PC-9 (cell line): ENCODE data around the gene CDC42BPA. TPM values are rescaled to one million over a fixed set of nuclear protein-coding genes. Genes with fewer than 3 reads are reported as not detected.

Experiments
- BruUV-seq: library from RNA; stranded (reverse); fragments of 400-500 nt; replicated peaks from 2 replicates; lab custom pipeline; 2021; lab: Mats Ljungman, UMichigan
- CTCF ChIA-PET: fragments of 300-600 bp; sonication (Branson Sonifier 250); formaldehyde crosslinking; loops from one replicate; lab custom pipeline; 2022; ENCODE audit warnings: antibody characterized with exemption; lab: Charles Lee
- POLR2A ChIA-PET: fragments of 300-600 bp; sonication (Branson Sonifier 250); formaldehyde crosslinking; loops from one replicate; lab custom pipeline; 2022; ENCODE audit warnings: antibody characterized with exemption; ENCODE audit not compliant: unreplicated experiment; lab: Charles Lee
- DNase-seq, 2 experiments: peaks; one replicate each; pipeline versions ENCODE4 v3.0.0 to v3.0.0-alpha.2; 2015 to 2022; ENCODE audit warnings: mixed read lengths in 1 of 2
- H2AFZ ChIP-seq: fragments of 200-600 bp; sonication (generic); 2 replicates; pipeline ENCODE4 v1.8.1; 2017; ENCODE audit warnings: antibody characterized with exemption
- H3F3A ChIP-seq: fragments of 200-600 bp; sonication (generic); 2 replicates; pipeline ENCODE4 v1.8.1; 2017; ENCODE audit warnings: antibody characterized with exemption, mild to moderate bottlenecking, low read depth; ENCODE audit not compliant: insufficient read depth
- H3K27ac ChIP-seq: fragments of 200-600 bp; sonication (generic); 2 replicates; pipeline ENCODE4 v1.6.1; 2016; ENCODE audit warnings: mixed run types
- H3K27me3 ChIP-seq: fragments of 200-600 bp; sonication (generic); 2 replicates; pipeline ENCODE4 v1.6.1; 2016; ENCODE audit warnings: low read depth, mixed run types; ENCODE audit not compliant: insufficient read depth
- H3K36me3 ChIP-seq: fragments of 200-600 bp; sonication (generic); 2 replicates; pipeline ENCODE4 v1.6.1; 2016; ENCODE audit warnings: low read depth, mixed run types
- H3K4me1 ChIP-seq: fragments of 200-600 bp; sonication (generic); replicated peaks from 2 replicates; pipeline ENCODE4 v1.6.1; 2016; ENCODE audit warnings: mixed run types; ENCODE audit not compliant: insufficient read depth
- H3K4me2 ChIP-seq: fragments of 200-600 bp; sonication (generic); 2 replicates; pipeline ENCODE4 v1.6.1; 2017; ENCODE audit warnings: mixed run types
- H3K4me3 ChIP-seq: fragments of 200-600 bp; sonication (generic); 2 replicates; pipeline ENCODE4 v1.6.1; 2016; ENCODE audit warnings: mixed run types
- H3K79me2 ChIP-seq: fragments of 200-600 bp; sonication (generic); 2 replicates; pipeline ENCODE4 v1.6.1; 2017; ENCODE audit warnings: low read depth, mixed run types
- H3K9me2 ChIP-seq: fragments of 200-600 bp; sonication (generic); 2 replicates; pipeline ENCODE4 v1.8.1; 2017; ENCODE audit warnings: mild to moderate bottlenecking; ENCODE audit not compliant: insufficient read depth
- H3K9me3 ChIP-seq: fragments of 200-600 bp; sonication (generic); 2 replicates; pipeline ENCODE4 v1.8.1; 2016; ENCODE audit warnings: low read depth; ENCODE audit not compliant: insufficient read depth
- H4K20me1 ChIP-seq: fragments of 200-600 bp; sonication (generic); 2 replicates; pipeline ENCODE4 v1.8.1; 2017; ENCODE audit not compliant: insufficient read depth
- EZH2 ChIP-seq: fragments of 200-600 bp; sonication (generic); IDR thresholded peaks from 2 replicates; pipeline ENCODE4 v1.8.0; 2017; ENCODE audit warnings: antibody characterized with exemption, low read depth
- intact Hi-C: fragments of 100-400 bp; cut with micrococcal nuclease; formaldehyde crosslinking; loops from one replicate; pipeline ENCODE4 v1.10.0; 2022; ENCODE audit not compliant: unreplicated experiment
- total RNA-seq: library from RNA; stranded (reverse); gene quantifications from 2 replicates; pipeline ENCODE4 v1.2.3, GENCODE V29; 2021
- TF ChIP-seq, protein P1 (sequence below): fragments of 200-600 bp; sonication (generic); conservative IDR thresholded peaks from 2 replicates; pipeline ENCODE4 v1.6.1; 2017; ENCODE audit warnings: mixed run types, antibody characterized with exemption, mild to moderate bottlenecking, moderate library complexity

Gene CDC42BPA
- total RNA-seq, 1 experiment from 2014 or later, result 47.5 TPM

DNA sequence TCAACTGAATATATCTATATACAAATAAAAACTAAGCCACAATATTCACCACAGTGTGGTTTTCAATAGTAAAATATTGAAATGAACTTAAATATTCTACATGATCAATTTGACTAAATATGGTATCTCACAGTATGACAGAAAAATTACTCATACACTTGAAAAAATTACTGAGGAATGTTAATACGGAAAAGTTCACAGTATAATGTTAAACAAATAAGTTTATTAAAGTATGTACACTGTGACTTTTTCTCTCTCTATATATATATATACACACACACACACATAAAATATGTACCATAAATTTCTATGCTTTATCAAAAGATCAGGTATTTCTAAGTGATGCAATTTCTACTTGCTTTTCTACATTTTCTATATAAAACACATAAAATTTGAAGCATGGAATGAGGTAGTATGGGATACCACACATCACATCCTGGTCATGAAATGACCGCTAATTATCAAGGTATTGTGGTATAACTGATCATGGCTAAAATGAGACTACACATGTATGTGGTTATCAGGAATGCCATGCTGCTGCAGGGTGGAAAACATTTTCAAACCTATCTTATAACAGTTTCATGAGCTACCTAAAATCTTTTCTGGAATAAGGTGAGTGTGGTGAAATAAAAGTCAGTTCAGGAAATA is 102.3 kb downstream of the CDC42BPA start:
- Histone ChIP-seq H4K20me1 (no peaks in the 10 kb centered on the region), H3K9me2 (no peaks in the 10 kb centered on the region), H3K4me1 (no peaks in the 10 kb centered on the region), H3K27ac (no peak overlapping the region), H3F3A (0 out of 2 replicates have a peak, but pooled peaks cover 3% of the 10 kb centered on the region), H3K27me3 (no peaks in the 10 kb centered on the region), H3K9me3 (no peaks in the 10 kb centered on the region; the same call in 1 of the 2 replicates), H3K79me2 (peaks cover 5% of the 10 kb centered on the region; the same call in 1 of the 2 replicates), H3K4me3 (no peak overlapping the region), H3K4me2 (no peak overlapping the region), H3K36me3 (no peaks in the 10 kb centered on the region; the same call in 1 of the 2 replicates), H2AFZ (no peak overlapping the region)
- intact Hi-C loops, result no loop called here
- no TSS peak for BruUV-seq
- ChIA-PET CTCF (no interaction called here), POLR2A (no interaction called here)
- TF ChIP-seq EZH2, result no peak
- TF ChIP-seq, protein P1, sequence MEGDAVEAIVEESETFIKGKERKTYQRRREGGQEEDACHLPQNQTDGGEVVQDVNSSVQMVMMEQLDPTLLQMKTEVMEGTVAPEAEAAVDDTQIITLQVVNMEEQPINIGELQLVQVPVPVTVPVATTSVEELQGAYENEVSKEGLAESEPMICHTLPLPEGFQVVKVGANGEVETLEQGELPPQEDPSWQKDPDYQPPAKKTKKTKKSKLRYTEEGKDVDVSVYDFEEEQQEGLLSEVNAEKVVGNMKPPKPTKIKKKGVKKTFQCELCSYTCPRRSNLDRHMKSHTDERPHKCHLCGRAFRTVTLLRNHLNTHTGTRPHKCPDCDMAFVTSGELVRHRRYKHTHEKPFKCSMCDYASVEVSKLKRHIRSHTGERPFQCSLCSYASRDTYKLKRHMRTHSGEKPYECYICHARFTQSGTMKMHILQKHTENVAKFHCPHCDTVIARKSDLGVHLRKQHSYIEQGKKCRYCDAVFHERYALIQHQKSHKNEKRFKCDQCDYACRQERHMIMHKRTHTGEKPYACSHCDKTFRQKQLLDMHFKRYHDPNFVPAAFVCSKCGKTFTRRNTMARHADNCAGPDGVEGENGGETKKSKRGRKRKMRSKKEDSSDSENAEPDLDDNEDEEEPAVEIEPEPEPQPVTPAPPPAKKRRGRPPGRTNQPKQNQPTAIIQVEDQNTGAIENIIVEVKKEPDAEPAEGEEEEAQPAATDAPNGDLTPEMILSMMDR, result no peak
- DNase-seq, result no peak

DNA sequence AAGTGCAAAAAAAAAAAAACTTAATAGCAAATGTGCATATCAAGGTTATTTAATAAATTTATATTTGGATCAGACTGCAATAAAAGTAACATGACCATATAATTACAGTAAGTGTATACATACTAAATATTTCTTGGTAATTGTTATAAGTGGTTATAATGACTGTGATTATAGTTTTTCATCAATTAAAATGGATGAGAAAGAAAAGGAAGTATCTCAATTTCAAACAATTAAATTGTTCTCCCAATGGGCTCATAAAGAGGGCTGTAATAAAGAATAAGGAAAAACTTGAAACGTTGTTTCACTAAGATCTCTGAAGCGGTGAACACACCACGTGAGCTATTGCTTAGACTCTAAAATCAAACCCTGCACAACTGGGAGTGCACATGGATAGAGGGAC is 104.1 kb downstream of the CDC42BPA start:
- CTCF ChIA-PET, result no interaction called here

DNA sequence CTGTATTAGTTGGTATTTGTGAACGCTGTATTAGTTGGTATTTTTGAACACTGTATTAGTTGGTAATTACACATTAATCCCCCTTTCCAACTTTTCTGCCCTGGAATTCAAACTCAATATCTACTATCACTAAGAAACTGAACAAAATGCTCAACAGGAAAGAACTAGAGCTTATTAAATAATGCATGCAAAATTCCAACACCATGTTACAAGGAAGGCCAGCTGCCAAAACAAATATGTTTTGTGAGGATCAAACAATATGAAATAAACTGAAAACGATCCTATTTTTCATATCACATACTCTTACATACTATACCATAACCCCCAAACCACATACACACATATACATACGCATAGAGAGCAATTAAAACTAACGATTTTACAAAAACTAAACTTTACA is 104.9 kb downstream of the CDC42BPA start:
- POLR2A ChIA-PET, result no interaction called here

More for the DNA sequence above, 104.1 kb downstream of the CDC42BPA start:
- Histone ChIP-seq H3K4me2 (no peak overlapping the region), H3K36me3 (no peaks in the 10 kb centered on the region; the same call in 1 of the 2 replicates), H2AFZ (no peak overlapping the region), H4K20me1 (no peaks in the 10 kb centered on the region), H3K9me2 (no peaks in the 10 kb centered on the region), H3F3A (0 out of 2 replicates have a peak, but pooled peaks cover 3% of the 10 kb centered on the region), H3K27me3 (no peaks in the 10 kb centered on the region), H3K79me2 (peaks cover 5% of the 10 kb centered on the region; the same call in 1 of the 2 replicates), H3K9me3 (no peaks in the 10 kb centered on the region; the same call in 1 of the 2 replicates), H3K4me3 (no peak overlapping the region), H3K4me1 (no peaks in the 10 kb centered on the region), H3K27ac (no peak overlapping the region)
- POLR2A ChIA-PET, result no interaction called here
- DNase-seq, result no peak
- no peak for TF ChIP-seq EZH2
- TF ChIP-seq, protein P1, result no peak
- intact Hi-C loops, result no loop called here
- BruUV-seq, result no TSS peak

More for the DNA sequence above, 104.9 kb downstream of the CDC42BPA start:
- peaks cover 5% of the 10 kb centered on the region; the same call in 1 of the 2 replicates for H3K79me2 ChIP-seq
- H3F3A ChIP-seq, result 0 out of 2 replicates have a peak, but pooled peaks cover 3% of the 10 kb centered on the region
- H3K27me3 ChIP-seq, result no peaks in the 10 kb centered on the region
- no peaks in the 10 kb centered on the region; the same call in 1 of the 2 replicates for H3K36me3 ChIP-seq
- no peak overlapping the region for H2AFZ ChIP-seq
- no peaks in the 10 kb centered on the region for H3K4me1 ChIP-seq
- intact Hi-C loops, result no loop called here
- H3K27ac ChIP-seq, result no peak overlapping the region
- no peaks in the 10 kb centered on the region; the same call in 1 of the 2 replicates for H3K9me3 ChIP-seq
- CTCF ChIA-PET, result no interaction called here
- H3K9me2 ChIP-seq, result no peaks in the 10 kb centered on the region
- H3K4me3 ChIP-seq, result no peak overlapping the region
- no peak for TF ChIP-seq EZH2
- TF ChIP-seq, protein P1, result no peak
- H3K4me2 ChIP-seq, result no peak overlapping the region
- BruUV-seq, result no TSS peak
- no peaks in the 10 kb centered on the region for H4K20me1 ChIP-seq
- DNase-seq, result no peak
